Measurements from ENCODE around the gene BCR. TPM values are rescaled to one million over a fixed set of nuclear protein-coding genes. Genes with fewer than 3 reads are reported as not detected.

The BCR gene
- polyA plus RNA-seq, 1 experiment = 21.4 TPM

DNA sequence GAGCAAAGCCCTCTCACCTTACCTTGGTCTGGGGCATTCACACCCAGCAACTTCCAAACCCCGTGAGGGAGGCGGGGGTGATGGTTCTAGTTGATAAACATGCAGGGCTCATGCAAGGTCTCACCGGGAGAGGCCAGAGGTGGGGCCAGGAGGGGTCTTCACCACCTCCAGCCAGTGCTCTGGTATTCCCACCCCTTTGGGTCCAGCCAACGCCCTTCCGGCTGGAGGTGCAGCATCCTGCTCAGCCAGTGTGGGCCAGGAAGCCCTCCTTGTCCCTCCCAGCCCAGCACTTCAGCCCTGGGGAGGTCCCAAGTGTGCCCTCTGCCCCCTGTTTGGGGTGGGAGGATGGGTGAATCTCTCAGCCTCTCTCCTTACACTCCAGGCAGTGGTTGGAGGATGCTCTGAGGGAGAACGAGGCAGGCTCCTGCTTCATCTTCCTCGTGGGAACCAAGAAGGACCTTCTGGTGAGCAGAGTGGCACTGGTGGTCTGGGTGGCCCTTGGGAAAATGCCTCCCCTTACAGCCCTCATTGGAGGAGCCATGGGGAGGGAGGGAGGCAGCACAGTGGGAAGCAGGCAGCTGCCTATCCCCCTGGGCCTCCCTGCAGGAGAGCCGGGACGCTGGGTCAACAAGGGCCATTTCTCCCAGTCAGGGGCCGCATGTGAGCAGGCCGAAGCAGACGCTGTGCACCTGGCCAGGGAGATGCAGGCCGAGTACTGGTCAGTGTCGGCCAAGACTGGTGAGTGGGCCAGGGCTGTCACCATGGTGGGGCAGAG lies 21.6 kb upstream of the BCR start:
- POLR2A ChIA-PET = interaction anchor here (1.2 kb wide), 1 partner anchor 11 kb away, joined by 3 read pairs; no protein-coding TSS in a partner anchor

DNA sequence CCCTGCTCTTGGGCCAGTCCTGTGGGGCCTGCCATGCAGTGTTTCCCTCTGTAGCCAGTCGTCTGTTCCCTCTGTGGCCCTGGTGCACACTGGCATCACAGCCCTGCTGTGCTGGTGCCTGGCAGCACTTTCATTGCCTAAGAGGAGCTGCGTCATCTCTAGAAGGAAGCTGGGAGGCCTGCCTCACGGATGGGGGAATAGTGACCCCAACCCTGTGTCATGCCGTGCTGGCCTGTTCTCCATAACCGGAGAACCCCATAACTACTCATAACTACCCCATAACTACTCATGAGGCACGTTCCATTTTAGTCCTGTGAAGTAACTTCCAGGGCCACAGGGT lies 21.0 kb upstream of the BCR start:
- ChIA-PET POLR2A (no interaction called here), CTCF (no interaction called here)
- Histone ChIP-seq H3K27ac (ENCODE audit: low read depth, low read length) (no peak overlapping the region), H3K27me3 (ENCODE audit: control insufficient read depth, insufficient read depth, low read length) (no peaks in the 10 kb centered on the region), H3K9me3 (ENCODE audit: control insufficient read depth, insufficient read depth, low read length) (no peaks in the 10 kb centered on the region; the same call in 1 of the 2 replicates), H3K4me3 (ENCODE audit: low read depth, low read length) (no peak overlapping the region)
- TF ChIP-seq, protein P1, sequence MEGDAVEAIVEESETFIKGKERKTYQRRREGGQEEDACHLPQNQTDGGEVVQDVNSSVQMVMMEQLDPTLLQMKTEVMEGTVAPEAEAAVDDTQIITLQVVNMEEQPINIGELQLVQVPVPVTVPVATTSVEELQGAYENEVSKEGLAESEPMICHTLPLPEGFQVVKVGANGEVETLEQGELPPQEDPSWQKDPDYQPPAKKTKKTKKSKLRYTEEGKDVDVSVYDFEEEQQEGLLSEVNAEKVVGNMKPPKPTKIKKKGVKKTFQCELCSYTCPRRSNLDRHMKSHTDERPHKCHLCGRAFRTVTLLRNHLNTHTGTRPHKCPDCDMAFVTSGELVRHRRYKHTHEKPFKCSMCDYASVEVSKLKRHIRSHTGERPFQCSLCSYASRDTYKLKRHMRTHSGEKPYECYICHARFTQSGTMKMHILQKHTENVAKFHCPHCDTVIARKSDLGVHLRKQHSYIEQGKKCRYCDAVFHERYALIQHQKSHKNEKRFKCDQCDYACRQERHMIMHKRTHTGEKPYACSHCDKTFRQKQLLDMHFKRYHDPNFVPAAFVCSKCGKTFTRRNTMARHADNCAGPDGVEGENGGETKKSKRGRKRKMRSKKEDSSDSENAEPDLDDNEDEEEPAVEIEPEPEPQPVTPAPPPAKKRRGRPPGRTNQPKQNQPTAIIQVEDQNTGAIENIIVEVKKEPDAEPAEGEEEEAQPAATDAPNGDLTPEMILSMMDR (IDR thresholded peaks at IDR 0.05; ENCODE audit: low read depth, low read length) = no peak
- DNase-seq (ENCODE audit: low read depth, low spot score) = no peak

More for the DNA sequence above, 21.6 kb upstream of the BCR start:
- CTCF ChIA-PET = no interaction called here
- Histone ChIP-seq H3K9me3 (ENCODE audit: control insufficient read depth, insufficient read depth, low read length) (no peaks in the 10 kb centered on the region; the same call in 1 of the 2 replicates), H3K4me3 (ENCODE audit: low read depth, low read length) (no peak overlapping the region), H3K27me3 (ENCODE audit: control insufficient read depth, insufficient read depth, low read length) (no peaks in the 10 kb centered on the region), H3K27ac (ENCODE audit: low read depth, low read length) (no peak overlapping the region)
- TF ChIP-seq, protein P1 (IDR thresholded peaks at IDR 0.05; ENCODE audit: low read depth, low read length) = no peak
- DNase-seq (ENCODE audit: low read depth, low spot score) = no peak

DNA sequence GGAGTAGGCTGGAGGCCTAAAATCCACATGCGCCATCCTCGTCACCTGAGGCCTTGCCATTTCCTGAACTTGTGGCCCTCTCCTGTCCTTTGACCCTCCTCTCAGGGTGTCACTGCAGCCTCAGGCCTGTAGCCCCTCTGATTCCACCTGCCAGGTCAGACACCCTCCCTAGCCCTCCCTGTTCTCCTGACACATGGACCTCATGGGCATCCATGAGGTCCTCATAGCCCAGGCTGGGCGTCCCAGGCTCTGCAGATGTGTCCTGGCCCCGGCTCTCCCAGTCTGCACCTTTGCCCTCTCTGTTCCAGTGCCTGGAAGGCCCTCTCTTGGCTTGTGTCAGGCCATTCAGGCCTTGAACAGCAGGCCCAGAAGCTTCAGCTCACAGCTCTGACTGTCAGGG lies 19.3 kb upstream of the BCR start:
- POLR2A ChIA-PET = no interaction called here
- DNase-seq (ENCODE audit: low read depth, low spot score) = no peak
- CTCF ChIA-PET = no interaction called here
- peaks cover 4% of the 10 kb centered on the region for H3K27me3 ChIP-seq (ENCODE audit: control insufficient read depth, insufficient read depth, low read length)
- TF ChIP-seq, protein P1 (IDR thresholded peaks at IDR 0.05; ENCODE audit: low read depth, low read length) = no peak
- no peak overlapping the region for H3K27ac ChIP-seq (ENCODE audit: low read depth, low read length)
- H3K9me3 ChIP-seq (ENCODE audit: control insufficient read depth, insufficient read depth, low read length) = no peaks in the 10 kb centered on the region; the same call in 1 of the 2 replicates
- H3K4me3 ChIP-seq (ENCODE audit: low read depth, low read length) = no peak overlapping the region

DNA sequence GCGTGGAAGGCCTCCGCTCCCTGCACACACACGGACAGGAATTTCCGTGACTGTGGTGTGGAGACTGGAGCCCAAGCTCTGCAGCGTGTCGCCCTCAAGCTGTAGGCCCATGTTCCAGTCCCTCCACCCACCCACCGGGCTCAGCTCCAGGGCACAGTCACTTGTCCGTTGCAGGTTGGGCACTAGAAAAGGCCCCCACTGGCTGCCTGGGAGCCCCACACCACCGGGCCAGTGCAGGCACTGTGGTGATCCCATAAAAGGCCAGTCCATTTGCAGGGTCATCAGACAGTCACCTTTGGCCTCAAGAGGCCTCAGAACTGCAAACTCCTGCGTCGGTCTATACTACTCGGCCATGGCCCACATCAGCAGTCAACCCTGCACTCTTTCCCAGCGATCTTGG lies 18.7 kb upstream of the BCR start:
- no peak for DNase-seq (ENCODE audit: low read depth, low spot score)
- Histone ChIP-seq H3K9me3 (ENCODE audit: control insufficient read depth, insufficient read depth, low read length) (no peaks in the 10 kb centered on the region; the same call in 1 of the 2 replicates), H3K27me3 (ENCODE audit: control insufficient read depth, insufficient read depth, low read length) (peaks cover 4% of the 10 kb centered on the region), H3K4me3 (ENCODE audit: low read depth, low read length) (no peak overlapping the region), H3K27ac (ENCODE audit: low read depth, low read length) (no peak overlapping the region)
- TF ChIP-seq, protein P1 (IDR thresholded peaks at IDR 0.05; ENCODE audit: low read depth, low read length) = no peak
- POLR2A ChIA-PET = no interaction called here
- CTCF ChIA-PET = no interaction called here

DNA sequence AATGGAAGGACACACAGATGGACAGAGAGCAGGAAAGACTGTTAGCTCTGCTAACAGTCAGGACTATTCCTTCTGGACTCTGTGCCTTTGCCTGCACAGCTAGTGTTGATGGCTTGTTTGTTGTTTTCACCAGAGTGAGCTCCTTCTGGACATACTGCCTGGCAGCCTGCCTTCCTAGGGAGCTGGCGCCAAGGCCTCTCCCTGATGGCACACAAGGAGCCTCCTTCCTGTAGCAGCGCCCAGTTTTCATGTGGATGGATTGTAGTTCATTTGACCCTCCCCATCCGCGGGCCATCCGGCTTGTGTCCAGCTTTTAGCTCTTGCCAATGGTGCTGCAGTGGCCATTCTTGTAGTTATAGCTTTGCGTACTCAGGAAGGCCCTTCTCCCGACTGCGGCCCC lies 16.6 kb upstream of the BCR start:
- H3K27ac ChIP-seq (ENCODE audit: low read depth, low read length) = no peak overlapping the region
- CTCF ChIA-PET = interaction anchor here (0.5 to 1.4 kb wide), 6 partner anchors 9 to 118 kb away, joined by 3 to 7 read pairs (median 4); no protein-coding TSS in a partner anchor
- DNase-seq (ENCODE audit: low read depth, low spot score) = no peak
- no peaks in the 10 kb centered on the region for H3K9me3 ChIP-seq (ENCODE audit: control insufficient read depth, insufficient read depth, low read length)
- no peak overlapping the region for H3K4me3 ChIP-seq (ENCODE audit: low read depth, low read length)
- POLR2A ChIA-PET = no interaction called here
- peaks cover 6% of the 10 kb centered on the region for H3K27me3 ChIP-seq (ENCODE audit: control insufficient read depth, insufficient read depth, low read length)
- TF ChIP-seq, protein P1 (IDR thresholded peaks at IDR 0.05; ENCODE audit: low read depth, low read length) = no peak
